GM04504 (cell line): ENCODE data around the gene LEO1.
A peak's percentile ranks its signal among the peaks of the same experiment; 100 is the strongest.
"Not testable (repeated sequence)": the region's sequence is repeated elsewhere in the genome, so short reads cannot be mapped to it uniquely, and the experiment has no call there.

ENCODE experiments used
- DNase-seq: peaks from one replicate; pipeline ENCODE4 v3.0.0-alpha.2; 2012; ENCODE audit warnings: low read depth

Gene LEO1

GRCh38 chr15:52003710-52004109 lies 32.1 kb upstream of the LEO1 start:
- no peak for DNase-seq

- not testable (repeated sequence) for DNase-seq
These were observed 31.5 kb upstream of the LEO1 start for GRCh38 chr15:52003089-52003488.

GRCh38 chr15:52002351-52002750 lies 30.8 kb upstream of the LEO1 start:
- DNase-seq: no peak

- DNase-seq: no peak
These were observed 21.4 kb upstream of the LEO1 start for GRCh38 chr15:51992953-51993352.

- no peak for DNase-seq
These were observed 19.6 kb upstream of the LEO1 start for GRCh38 chr15:51991141-51991540.

- no peak for DNase-seq
These were observed 11.2 kb upstream of the LEO1 start for GRCh38 chr15:51982770-51983103.

GRCh38 chr15:51982013-51982769 lies 10.6 kb upstream of the LEO1 start:
- peak; percentile 57 for DNase-seq

GRCh38 chr15:51973775-51974174 lies 2.2 kb upstream of the LEO1 start:
- DNase-seq: no peak

GRCh38 chr15:51973220-51973619 lies 1.6 kb upstream of the LEO1 start:
- no peak for DNase-seq

GRCh38 chr15:51971032-51971374 lies 575 bp downstream of the LEO1 start:
- no peak for DNase-seq

- no peak for DNase-seq
These were observed 1.3 kb downstream of the LEO1 start for GRCh38 chr15:51970132-51970817.

GRCh38 chr15:51969728-51970127 lies 1.9 kb downstream of the LEO1 start:
- no peak for DNase-seq

- DNase-seq: no peak
These were observed 4.0 kb downstream of the LEO1 start for GRCh38 chr15:51967583-51967982.

- DNase-seq: no peak
These were observed 5.4 kb downstream of the LEO1 start for GRCh38 chr15:51966192-51966591.

GRCh38 chr15:51965691-51966090 lies 5.9 kb downstream of the LEO1 start:
- DNase-seq: no peak

- DNase-seq: no peak
These were observed 16.1 kb downstream of the LEO1 start for GRCh38 chr15:51955504-51955903.

- no peak for DNase-seq
These were observed 18.8 kb downstream of the LEO1 start for GRCh38 chr15:51952805-51953204.

- no peak for DNase-seq
These were observed 24.5 kb downstream of the LEO1 start for GRCh38 chr15:51947124-51947523.

- DNase-seq: no peak
These were observed 32.4 kb downstream of the LEO1 start for GRCh38 chr15:51939216-51939615.

GRCh38 chr15:51938286-51938685 lies 33.3 kb downstream of the LEO1 start:
- DNase-seq: no peak

GRCh38 chr15:51936105-51936478 lies 35.5 kb downstream of the LEO1 start:
- no peak for DNase-seq

GRCh38 chr15:51935466-51936104 lies 36.0 kb downstream of the LEO1 start:
- no peak for DNase-seq

GRCh38 chr15:51932161-51932560 lies 39.4 kb downstream of the LEO1 start:
- DNase-seq: no peak

GRCh38 chr15:51931638-51932037 lies 39.9 kb downstream of the LEO1 start:
- peak; percentile 7 for DNase-seq
